ENCODE data around the gene YARS1.

The YARS1 gene

GRCh38 chr1:32761936-32762335, 55.2 kb downstream of the YARS1 start:
- peak; percentile 54 for DNase-seq

- DNase-seq = peak; percentile 91
Measured at GRCh38 chr1:32761253-32761877, 55.8 kb downstream of the YARS1 start.

GRCh38 chr1:32759997-32760623, 57.0 kb downstream of the YARS1 start:
- DNase-seq = no peak

GRCh38 chr1:32759521-32759981, 57.6 kb downstream of the YARS1 start:
- DNase-seq = no peak

GRCh38 chr1:32758795-32759430, 58.2 kb downstream of the YARS1 start:
- no peak for DNase-seq

GRCh38 chr1:32758177-32758794, 58.9 kb downstream of the YARS1 start:
- DNase-seq = no peak

- peak; percentile 92 for DNase-seq
Measured at GRCh38 chr1:32757213-32757895, 59.8 kb downstream of the YARS1 start.

GRCh38 chr1:32755810-32756159, 61.4 kb downstream of the YARS1 start:
- peak; percentile 74 for DNase-seq

GRCh38 chr1:32755098-32755809, 61.9 kb downstream of the YARS1 start:
- DNase-seq = no peak

GRCh38 chr1:32754317-32755097, 62.7 kb downstream of the YARS1 start:
- DNase-seq = peak; percentile 54

GRCh38 chr1:32753532-32754316, 63.4 kb downstream of the YARS1 start:
- DNase-seq = peak; percentile 86

- DNase-seq = peak; percentile 54
Measured at GRCh38 chr1:32749771-32750170, 67.4 kb downstream of the YARS1 start.

- DNase-seq = no peak
Measured at GRCh38 chr1:32749332-32749731, 67.8 kb downstream of the YARS1 start.

- no peak for DNase-seq
Measured at GRCh38 chr1:32748926-32749325, 68.2 kb downstream of the YARS1 start.

GRCh38 chr1:32748348-32748747, 68.8 kb downstream of the YARS1 start:
- DNase-seq = no peak

GRCh38 chr1:32746130-32746529, 71.0 kb downstream of the YARS1 start:
- DNase-seq = no peak

- DNase-seq = no peak
Measured at GRCh38 chr1:32744071-32744425, 73.1 kb downstream of the YARS1 start.

GRCh38 chr1:32743380-32744070, 73.6 kb downstream of the YARS1 start:
- no peak for DNase-seq

- no peak for DNase-seq
Measured at GRCh38 chr1:32742956-32743355, 74.2 kb downstream of the YARS1 start.

- DNase-seq = peak; percentile 48
Measured at GRCh38 chr1:32742199-32742947, 74.8 kb downstream of the YARS1 start.

Measured in hematopoietic multipotent progenitor cell treated with erythropoietin and hydrocortisone succinate and interleukin-3 and kit ligand, for 4 days (in vitro differentiated cells).